OCI-LY7 (cell line): ENCODE results near the gene SLC5A10. TPM values are rescaled to one million over a fixed set of nuclear protein-coding genes. Genes with fewer than 3 reads are reported as not detected.

Experiments used
- BruUV-seq: library from RNA; stranded (reverse); fragments of 400-500 nt; replicated peaks from 2 replicates; lab custom pipeline; 2021; lab: Mats Ljungman, UMichigan
- CTCF ChIA-PET: fragments of 300-600 bp; sonication (Branson Sonifier 250); formaldehyde crosslinking; loops from one replicate; lab custom pipeline; 2022; ENCODE audit warnings: antibody characterized with exemption; ENCODE audit not compliant: unreplicated experiment; lab: Charles Lee
- POLR2A ChIA-PET: fragments of 300-600 bp; sonication (Branson Sonifier 250); formaldehyde crosslinking; loops from one replicate; lab custom pipeline; 2022; ENCODE audit warnings: antibody characterized with exemption; lab: Charles Lee
- DNase-seq: peaks from one replicate; pipeline ENCODE4 v3.0.0-alpha.2; 2015; ENCODE audit warnings: low spot score
- H2AFZ ChIP-seq: fragments of 200-600 bp; sonication (generic), shearing (Covaris generic); 2 replicates; pipeline ENCODE4 v1.6.1; 2014; ENCODE audit warnings: mild to moderate bottlenecking, antibody characterized with exemption, low read length, moderate library complexity
- H3K27ac ChIP-seq: fragments of 200-600 bp; sonication (generic); 2 replicates; pipeline ENCODE4 v1.5.1; 2014; ENCODE audit warnings: mixed run types, low read depth, mild to moderate bottlenecking, moderate library complexity, low read length, inconsistent platforms; ENCODE audit not compliant: poor library complexity, severe bottlenecking
- H3K36me3 ChIP-seq: fragments of 200-600 bp; sonication (generic); 2 replicates; pipeline ENCODE4 v1.6.1; 2014; ENCODE audit warnings: mild to moderate bottlenecking, antibody characterized with exemption, low read length, moderate library complexity, mixed read lengths; ENCODE audit not compliant: insufficient read depth
- H3K4me1 ChIP-seq: fragments of 200-600 bp; sonication (generic); 2 replicates; pipeline ENCODE4 v1.5.1; 2014; ENCODE audit warnings: mild to moderate bottlenecking, low read length; ENCODE audit not compliant: insufficient read depth, poor library complexity, severe bottlenecking
- H3K4me2 ChIP-seq: fragments of 200-600 bp; sonication (generic); 2 replicates; pipeline ENCODE4 v1.6.1; 2014; ENCODE audit warnings: mild to moderate bottlenecking, low read length
- H3K4me3 ChIP-seq: fragments of 200-600 bp; sonication (generic); 2 replicates; pipeline ENCODE4 v1.5.1; 2014; ENCODE audit warnings: mild to moderate bottlenecking, low read depth, low read length; ENCODE audit not compliant: poor library complexity, severe bottlenecking
- H3K79me2 ChIP-seq: fragments of 200-600 bp; sonication (generic); 2 replicates; pipeline ENCODE4 v1.6.1; 2016; ENCODE audit warnings: low read depth, mild to moderate bottlenecking, low read length, moderate library complexity, mixed read lengths; ENCODE audit not compliant: insufficient read depth
- H3K9me2 ChIP-seq: fragments of 200-600 bp; sonication (generic); 2 replicates; pipeline ENCODE4 v1.6.1; 2016; ENCODE audit warnings: mild to moderate bottlenecking, low read length, mixed read lengths; ENCODE audit not compliant: insufficient read depth
- H3K9me3 ChIP-seq: fragments of 200-600 bp; sonication (generic); 2 replicates; pipeline ENCODE4 v1.6.1; 2014; ENCODE audit warnings: mild to moderate bottlenecking, mixed run types, low read length, mixed read lengths
- H4K20me1 ChIP-seq: fragments of 200-600 bp; sonication (generic); 2 replicates; pipeline ENCODE4 v1.6.1; 2014; ENCODE audit warnings: mild to moderate bottlenecking, antibody characterized with exemption, low read length, moderate library complexity, mixed read lengths; ENCODE audit not compliant: insufficient read depth
- CTCF ChIP-seq: fragments of 200-600 bp; sonication (generic); conservative IDR thresholded peaks from 2 replicates; pipeline ENCODE4 v1.5.1; 2014; ENCODE audit warnings: mild to moderate bottlenecking, antibody characterized with exemption, low read length, moderate library complexity, mixed read lengths
- EZH2phosphoT487 ChIP-seq: fragments of 200-600 bp; sonication (generic); IDR thresholded peaks from 2 replicates; pipeline ENCODE4 v1.6.1; 2018; ENCODE audit warnings: low read depth, borderline replicate concordance, mild to moderate bottlenecking, mixed run types, antibody characterized with exemption, low read length, moderate library complexity, mixed read lengths
- intact Hi-C: fragments of 100-400 bp; cut with micrococcal nuclease; formaldehyde crosslinking; loops from one replicate; pipeline ENCODE4 v1.10.0; 2022; ENCODE audit not compliant: unreplicated experiment
- total RNA-seq, 2 experiments: library from RNA; depleted of rRNA in 1 of 2; stranded (reverse); fragments of >200 nt in 1 of 2; shearing (Covaris generic) in 1 of 2; gene quantifications; 2 replicates each; pipeline ENCODE4 v1.2.3, GENCODE V29; 2014 to 2022

Gene SLC5A10
- total RNA-seq, 2 experiments from 2014 or later: not detected

- Histone ChIP-seq H2AFZ (no peak overlapping the region), H4K20me1 (no peaks in the 10 kb centered on the region), H3K4me3 (no peak overlapping the region), H3K4me2 (no peak overlapping the region), H3K79me2 (no peaks in the 10 kb centered on the region), H3K4me1 (peaks cover 9% of the 10 kb centered on the region), H3K9me3 (no peaks in the 10 kb centered on the region), H3K36me3 (no peaks in the 10 kb centered on the region), H3K9me2 (no peaks in the 10 kb centered on the region), H3K27ac (no peak overlapping the region)
- intact Hi-C loops: no loop called here
- POLR2A ChIA-PET: interaction anchor here (0.6 kb wide), 1 partner anchor 146 kb away, joined by 3 read pairs; no protein-coding TSS in a partner anchor
- TF ChIP-seq EZH2phosphoT487: no peak
- TF ChIP-seq CTCF: no peak
- no peak for DNase-seq
- BruUV-seq: no TSS peak
- CTCF ChIA-PET: interaction anchor here (0.9 kb wide), 1 partner anchor 9 kb away, joined by 3 read pairs; no protein-coding TSS in a partner anchor
These were observed 7.3 kb downstream of the SLC5A10 start for GRCh38 chr17:18959071-18959844.

GRCh38 chr17:18959845-18960240 lies 7.9 kb downstream of the SLC5A10 start:
- POLR2A ChIA-PET: no interaction called here
- CTCF ChIA-PET: no interaction called here

More at GRCh38 chr17:18959845-18960240, 7.9 kb downstream of the SLC5A10 start:
- Histone ChIP-seq H3K36me3 (no peaks in the 10 kb centered on the region), H3K79me2 (no peaks in the 10 kb centered on the region), H3K9me3 (no peaks in the 10 kb centered on the region), H4K20me1 (no peaks in the 10 kb centered on the region), H3K4me3 (no peak overlapping the region), H2AFZ (no peak overlapping the region), H3K4me2 (no peak overlapping the region), H3K9me2 (no peaks in the 10 kb centered on the region), H3K4me1 (peaks cover 9% of the 10 kb centered on the region), H3K27ac (no peak overlapping the region)
- no peak for TF ChIP-seq CTCF
- no peak for TF ChIP-seq EZH2phosphoT487
- no TSS peak for BruUV-seq
- no peak for DNase-seq
- intact Hi-C loops: no loop called here
